PC-3 (cell line): Measurements from ENCODE around the gene CILP. TPM values are rescaled to one million over a fixed set of nuclear protein-coding genes. Genes with fewer than 3 reads are reported as not detected.

Experiments used
- ATAC-seq: fragments of 200-7000 bp; cut with Tn5 transposase; 2 replicates; pipeline ENCODE4 v1.9.1; 2020; ENCODE audit warnings: mild to moderate bottlenecking, moderate library complexity
- BruUV-seq: library from RNA; stranded (reverse); fragments of 400-500 nt; replicated peaks from 2 replicates; lab custom pipeline; 2021; lab: Mats Ljungman, UMichigan
- CTCF ChIA-PET: fragments of 300-600 bp; sonication (Branson Sonifier 250); formaldehyde crosslinking; loops from one replicate; lab custom pipeline; 2022; ENCODE audit warnings: antibody characterized with exemption; lab: Charles Lee
- POLR2A ChIA-PET: fragments of 300-600 bp; sonication (Branson Sonifier 250); formaldehyde crosslinking; loops from one replicate; lab custom pipeline; 2022; ENCODE audit warnings: antibody characterized with exemption; ENCODE audit not compliant: unreplicated experiment; lab: Charles Lee
- DNase-seq: peaks from one replicate; pipeline ENCODE4 v3.0.0-alpha.2; 2015
- H2AFZ ChIP-seq: fragments of 300-600 bp; sonication (generic); 2 replicates; pipeline ENCODE4 v1.6.0; 2016; ENCODE audit warnings: antibody characterized with exemption, low read length
- H3F3A ChIP-seq: fragments of 300-600 bp; sonication (generic); one replicate; pipeline ENCODE4 v1.6.0; 2017; ENCODE audit warnings: antibody characterized with exemption, low read length, control low read depth, mild to moderate bottlenecking; ENCODE audit not compliant: unreplicated experiment
- H3K27ac ChIP-seq: fragments of 300-600 bp; sonication (generic); 2 replicates; pipeline ENCODE4 v1.5.1; 2016; ENCODE audit warnings: mild to moderate bottlenecking, low read length
- H3K27me3 ChIP-seq: fragments of 300-600 bp; sonication (generic); 2 replicates; pipeline ENCODE4 v1.6.1; 2016; ENCODE audit warnings: low read length, mixed read lengths
- H3K36me3 ChIP-seq: fragments of 300-600 bp; sonication (generic); 2 replicates; pipeline ENCODE4 v1.6.1; 2016; ENCODE audit warnings: low read depth, mixed run types, low read length, mixed read lengths
- H3K4me1 ChIP-seq: fragments of 300-600 bp; sonication (generic); 2 replicates; pipeline ENCODE4 v1.5.1; 2016; ENCODE audit warnings: low read length; ENCODE audit not compliant: insufficient read depth
- H3K4me2 ChIP-seq: fragments of 300-600 bp; sonication (generic); 2 replicates; pipeline ENCODE4 v1.6.0; 2016; ENCODE audit warnings: low read length
- H3K4me3 ChIP-seq: fragments of 300-600 bp; sonication (generic); 2 replicates; pipeline ENCODE4 v1.5.1; 2016; ENCODE audit warnings: mild to moderate bottlenecking, low read length, mixed read lengths
- H3K79me2 ChIP-seq: fragments of 300-600 bp; sonication (generic); 2 replicates; pipeline ENCODE4 v1.6.1; 2017; ENCODE audit warnings: low read length, mixed read lengths
- H3K9ac ChIP-seq: fragments of 300-600 bp; sonication (generic); 2 replicates; pipeline ENCODE4 v1.6.0; 2016; ENCODE audit warnings: mild to moderate bottlenecking, low read length
- H3K9me2 ChIP-seq: fragments of 300-600 bp; sonication (generic); replicated peaks from 2 replicates; pipeline ENCODE4 v1.6.1; 2016; ENCODE audit warnings: mixed run types, low read length, mixed read lengths
- H3K9me3 ChIP-seq: fragments of 300-600 bp; sonication (generic); 2 replicates; pipeline ENCODE4 v1.6.1; 2016; ENCODE audit warnings: low read length, mixed read lengths
- H4K20me1 ChIP-seq: fragments of 300-600 bp; sonication (generic); 2 replicates; pipeline ENCODE4 v1.6.1; 2016; ENCODE audit warnings: low read length, mixed read lengths
- EZH2 ChIP-seq: fragments of 300-600 bp; sonication (generic); IDR thresholded peaks from one replicate; pipeline ENCODE4 v1.6.1; 2017; ENCODE audit warnings: antibody characterized with exemption, mild to moderate bottlenecking, low read length; ENCODE audit not compliant: unreplicated experiment
- EZH2phosphoT487 ChIP-seq: fragments of 300-600 bp; sonication (generic); IDR thresholded peaks from 2 replicates; pipeline ENCODE4 v1.6.1; 2018; ENCODE audit warnings: mild to moderate bottlenecking, antibody characterized with exemption, low read length, borderline replicate concordance
- intact Hi-C: fragments of 100-400 bp; cut with micrococcal nuclease; formaldehyde crosslinking; loops from 2 replicates; pipeline ENCODE4 v1.9.0; 2023
- total RNA-seq: library from RNA; depleted of rRNA; stranded (reverse); fragments of >200 nt; gene quantifications from 2 replicates; pipeline ENCODE4 v1.2.3, GENCODE V29; 2014; rRNA removed
- TF ChIP-seq, protein P1 (sequence below): fragments of 300-600 bp; sonication (generic); conservative IDR thresholded peaks from 2 replicates; pipeline ENCODE4 v1.5.1; 2017; ENCODE audit warnings: antibody characterized with exemption, low read depth, mild to moderate bottlenecking, low read length

Gene CILP
- total RNA-seq, 1 experiment from 2014 or later, result not detected

DNA sequence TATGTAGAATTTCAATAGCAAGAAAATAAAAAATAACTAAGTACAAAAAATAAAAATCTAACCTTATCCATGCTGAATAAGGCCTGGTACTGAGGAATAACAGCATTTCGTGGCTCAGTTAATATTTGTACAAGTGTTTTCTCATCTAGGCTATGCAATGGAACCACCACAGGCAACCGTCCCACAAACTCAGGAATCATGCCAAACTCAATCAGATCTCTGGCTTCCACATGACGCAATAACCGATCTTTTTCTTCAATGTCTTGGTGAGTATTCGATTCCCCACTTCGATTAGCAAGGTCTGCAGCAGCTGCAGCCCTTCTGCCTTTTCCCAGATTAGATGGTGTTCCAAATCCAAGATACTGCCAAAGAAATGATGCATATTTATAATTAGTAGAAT lies 56.6 kb downstream of the CILP start:
- H3K9me2 ChIP-seq, result no peaks in the 10 kb centered on the region
- ATAC-seq, result no peak
- H3K36me3 ChIP-seq, result peaks cover 13% of the 10 kb centered on the region
- POLR2A ChIA-PET, result no interaction called here
- no peaks in the 10 kb centered on the region for H3F3A ChIP-seq
- no peak overlapping the region for H3K9ac ChIP-seq
- no peak overlapping the region for H3K27ac ChIP-seq
- H3K4me3 ChIP-seq, result no peak overlapping the region
- no TSS peak for BruUV-seq
- no peaks in the 10 kb centered on the region for H3K9me3 ChIP-seq
- intact Hi-C loops, result no loop called here
- H3K79me2 ChIP-seq, result no peaks in the 10 kb centered on the region
- no peaks in the 10 kb centered on the region for H3K27me3 ChIP-seq
- TF ChIP-seq EZH2, result no peak
- TF ChIP-seq, protein P1, sequence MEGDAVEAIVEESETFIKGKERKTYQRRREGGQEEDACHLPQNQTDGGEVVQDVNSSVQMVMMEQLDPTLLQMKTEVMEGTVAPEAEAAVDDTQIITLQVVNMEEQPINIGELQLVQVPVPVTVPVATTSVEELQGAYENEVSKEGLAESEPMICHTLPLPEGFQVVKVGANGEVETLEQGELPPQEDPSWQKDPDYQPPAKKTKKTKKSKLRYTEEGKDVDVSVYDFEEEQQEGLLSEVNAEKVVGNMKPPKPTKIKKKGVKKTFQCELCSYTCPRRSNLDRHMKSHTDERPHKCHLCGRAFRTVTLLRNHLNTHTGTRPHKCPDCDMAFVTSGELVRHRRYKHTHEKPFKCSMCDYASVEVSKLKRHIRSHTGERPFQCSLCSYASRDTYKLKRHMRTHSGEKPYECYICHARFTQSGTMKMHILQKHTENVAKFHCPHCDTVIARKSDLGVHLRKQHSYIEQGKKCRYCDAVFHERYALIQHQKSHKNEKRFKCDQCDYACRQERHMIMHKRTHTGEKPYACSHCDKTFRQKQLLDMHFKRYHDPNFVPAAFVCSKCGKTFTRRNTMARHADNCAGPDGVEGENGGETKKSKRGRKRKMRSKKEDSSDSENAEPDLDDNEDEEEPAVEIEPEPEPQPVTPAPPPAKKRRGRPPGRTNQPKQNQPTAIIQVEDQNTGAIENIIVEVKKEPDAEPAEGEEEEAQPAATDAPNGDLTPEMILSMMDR, result no peak
- no peak for TF ChIP-seq EZH2phosphoT487
- DNase-seq, result no peak
- no peaks in the 10 kb centered on the region for H3K4me1 ChIP-seq
- no peak overlapping the region for H3K4me2 ChIP-seq
- CTCF ChIA-PET, result no interaction called here
- no peak overlapping the region for H2AFZ ChIP-seq
- H4K20me1 ChIP-seq, result no peaks in the 10 kb centered on the region

DNA sequence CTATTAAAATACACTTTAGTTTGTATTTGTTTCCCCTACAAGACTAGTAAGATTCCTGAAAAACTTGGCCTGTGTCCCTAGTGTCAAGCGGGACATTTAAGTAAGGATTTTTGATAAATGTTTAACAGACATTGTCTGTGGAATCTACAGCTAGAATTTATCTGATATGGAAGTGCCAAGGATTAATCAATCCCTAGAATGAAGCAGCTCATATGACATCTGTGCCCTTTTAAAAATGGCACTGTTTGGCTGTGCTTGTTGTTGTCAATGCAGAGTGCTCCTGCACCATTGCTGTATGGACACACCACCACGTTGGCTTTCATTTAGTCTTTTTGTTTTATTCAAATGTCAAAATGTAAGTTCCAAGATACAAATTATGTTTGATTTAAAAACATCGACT lies 63.4 kb downstream of the CILP start:
- CTCF ChIA-PET, result no interaction called here
- Histone ChIP-seq H3K9ac (no peak overlapping the region), H3K4me1 (no peaks in the 10 kb centered on the region), H3K9me2 (no peaks in the 10 kb centered on the region), H3K4me2 (no peak overlapping the region), H3K36me3 (no peaks in the 10 kb centered on the region), H3K4me3 (no peak overlapping the region), H2AFZ (no peak overlapping the region), H3K27ac (no peak overlapping the region), H3F3A (no peaks in the 10 kb centered on the region), H3K79me2 (no peaks in the 10 kb centered on the region), H4K20me1 (no peaks in the 10 kb centered on the region), H3K9me3 (no peaks in the 10 kb centered on the region), H3K27me3 (no peaks in the 10 kb centered on the region)
- TF ChIP-seq, protein P1, result no peak
- TF ChIP-seq EZH2, result no peak
- no peak for TF ChIP-seq EZH2phosphoT487
- BruUV-seq, result no TSS peak
- ATAC-seq (no peak), DNase-seq (no peak)
- intact Hi-C loops, result no loop called here
- POLR2A ChIA-PET, result no interaction called here

DNA sequence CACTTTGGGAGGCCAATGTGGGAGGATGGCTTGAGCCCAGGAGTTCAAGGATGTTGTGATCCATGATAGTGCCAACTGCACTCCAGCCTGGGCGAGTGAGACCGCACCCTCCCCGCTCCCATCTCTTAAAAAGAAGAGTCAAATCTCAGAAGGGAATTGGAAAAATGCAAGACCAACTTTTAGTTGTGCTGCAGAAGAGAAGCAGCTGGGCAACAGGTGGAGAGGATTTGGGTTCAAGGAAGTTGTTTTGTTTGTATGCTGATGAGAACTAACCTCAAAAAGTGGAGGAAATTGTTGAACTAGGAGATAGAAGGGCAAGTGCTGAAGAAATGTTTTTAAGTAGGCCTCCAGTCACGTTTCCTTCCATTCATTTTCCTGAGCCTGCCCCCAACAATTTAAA lies 64.8 kb downstream of the CILP start:
- CTCF ChIA-PET, result no interaction called here
- DNase-seq (no peak), ATAC-seq (no peak)
- H3F3A ChIP-seq, result no peaks in the 10 kb centered on the region
- POLR2A ChIA-PET, result no interaction called here
- H3K4me2 ChIP-seq, result no peak overlapping the region
- no peaks in the 10 kb centered on the region for H3K79me2 ChIP-seq
- no TSS peak for BruUV-seq
- H3K9me3 ChIP-seq, result no peaks in the 10 kb centered on the region
- H3K4me3 ChIP-seq, result no peak overlapping the region
- no peak overlapping the region for H3K27ac ChIP-seq
- H3K4me1 ChIP-seq, result no peaks in the 10 kb centered on the region
- no peaks in the 10 kb centered on the region for H3K36me3 ChIP-seq
- no peak overlapping the region for H3K9ac ChIP-seq
- no peaks in the 10 kb centered on the region for H3K27me3 ChIP-seq
- intact Hi-C loops, result no loop called here
- no peaks in the 10 kb centered on the region for H3K9me2 ChIP-seq
- no peak overlapping the region for H2AFZ ChIP-seq
- TF ChIP-seq EZH2 (no peak), EZH2phosphoT487 (no peak)
- TF ChIP-seq, protein P1, result no peak
- H4K20me1 ChIP-seq, result no peaks in the 10 kb centered on the region

Other genes with a start within 250 kb of the CILP start
- gene SPG21, start 221.6 kb downstream of the CILP start, total RNA-seq, result 53.0 and 53.8 TPM in 2 replicates
- 15.5 and 31.3 TPM in 2 replicates for gene MTFMT, start 181.8 kb downstream of the CILP start, total RNA-seq
- gene SLC51B, start 166.1 kb downstream of the CILP start, total RNA-seq, result not detected in 2 replicates
- gene RASL12, start 143.5 kb downstream of the CILP start, total RNA-seq, result not detected in 2 replicates
- gene KBTBD13, start 134.7 kb downstream of the CILP start, total RNA-seq, result not detected in 2 replicates
- 1.4 and 3.4 TPM in 2 replicates for gene UBAP1L, start 96.3 kb downstream of the CILP start, total RNA-seq
- 9.5 and 13.7 TPM in 2 replicates for gene PDCD7, start 77.7 kb downstream of the CILP start, total RNA-seq
- 19.3 and 22.5 TPM in 2 replicates for gene CLPX, start 26.1 kb downstream of the CILP start, total RNA-seq
- 6.4 and 11.0 TPM in 2 replicates for gene PARP16, start 75.4 kb upstream of the CILP start, total RNA-seq
- not detected in 2 replicates for gene RNU5A-1, start 84.6 kb upstream of the CILP start, total RNA-seq
- not detected in 2 replicates for gene RNU5B-1, start 93.2 kb upstream of the CILP start, total RNA-seq
- gene IGDCC3, start 166.5 kb upstream of the CILP start, total RNA-seq, result not detected in 2 replicates
- gene IGDCC4, start 211.5 kb upstream of the CILP start, total RNA-seq, result 0.98 and 1.6 TPM in 2 replicates